Stimulated activated CD4-positive, alpha-beta T cell treated with anti-CD3 and anti-CD28 coated beads, Interleukin-4, amount 100 ng/mL, for 4 hours (primary cell): ENCODE results near the gene THEM4.

Source experiments
- DNase-seq, 2 experiments: peaks; one replicate each; pipeline ENCODE4 v3.0.0-alpha.2; 2020

THEM4 gene

DNA sequence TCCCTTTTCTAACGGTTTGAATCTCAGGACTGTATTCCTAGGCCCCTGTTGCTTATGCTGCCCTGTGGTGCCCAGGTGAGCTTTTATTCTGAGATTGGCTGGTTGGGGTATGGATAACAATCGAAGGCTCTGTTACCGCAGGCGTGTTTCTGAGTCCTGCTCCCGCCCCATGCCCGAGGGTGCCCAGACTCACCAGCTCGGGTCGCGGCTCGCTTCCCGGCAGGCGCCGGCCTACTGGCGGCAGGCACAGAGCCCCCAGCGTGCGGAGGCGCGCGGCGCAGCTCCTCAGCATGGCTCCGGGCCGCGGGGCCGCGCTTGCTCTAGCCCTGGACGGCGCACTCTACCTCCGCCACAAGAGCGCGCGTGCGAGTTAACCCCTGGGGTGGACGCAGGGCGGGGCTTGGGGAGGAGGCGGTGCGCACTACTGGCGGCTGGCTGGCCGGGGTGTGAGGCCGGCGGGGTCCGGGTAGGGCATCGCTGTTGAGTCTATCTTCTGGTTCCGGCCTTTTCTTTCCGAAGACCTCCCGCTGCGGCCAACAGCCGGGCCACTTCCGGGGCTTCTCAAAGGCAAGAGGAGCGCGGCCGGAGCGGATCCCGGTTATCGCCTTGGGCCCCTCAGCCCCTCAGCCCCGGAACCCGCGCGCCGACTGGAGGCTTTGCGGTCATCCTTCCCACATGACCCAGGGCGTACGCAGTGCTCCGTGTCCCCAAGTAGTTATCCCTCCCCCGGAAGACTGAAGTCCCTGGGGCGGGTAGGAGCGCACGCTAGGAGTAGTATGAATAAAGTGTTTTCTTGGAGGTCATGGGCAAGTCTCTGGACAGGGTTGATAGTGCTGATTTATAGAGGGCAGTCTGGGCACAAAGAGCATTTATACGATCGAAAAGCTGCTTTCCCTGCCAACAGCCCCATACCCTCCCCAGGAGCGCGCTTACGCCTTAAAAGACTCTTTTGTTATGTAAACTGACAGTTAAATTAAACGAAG, at the start of gene THEM4:
Gene THEM4 (minus strand): TSS at position 345 of the 983 bp plus-strand sequence. CDS start 53 bp downstream, at position 292.
- peak; percentile 89 to 96 for DNase-seq

GRCh38 chr1:151958959-151959358, 49.6 kb upstream of the THEM4 start:
- no peak for DNase-seq

DNA sequence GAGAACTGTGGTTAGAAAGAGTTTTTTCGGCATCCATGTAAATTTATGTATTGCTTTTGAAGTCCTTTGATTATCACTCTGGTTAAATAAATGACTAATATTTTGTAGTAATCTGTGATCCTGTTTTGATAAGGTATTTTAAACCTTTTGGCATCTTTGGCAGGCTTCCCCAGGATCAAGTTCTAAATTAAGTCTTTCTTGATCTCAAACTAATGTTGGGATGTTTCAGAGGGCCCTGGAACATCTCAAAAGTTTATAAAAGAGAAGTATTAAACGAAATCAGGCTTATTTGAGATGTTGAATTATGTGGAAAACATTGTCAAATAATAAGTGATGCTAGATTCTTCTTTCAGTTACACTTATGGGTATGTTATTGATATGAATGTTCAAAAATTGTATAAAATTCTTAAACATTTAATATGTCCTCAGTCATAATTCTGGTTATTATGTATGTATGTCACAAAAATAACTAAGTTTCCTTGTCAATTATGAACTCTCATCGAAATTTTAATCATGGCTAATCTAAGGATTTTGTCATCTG, 47.7 kb upstream of the THEM4 start:
- no peak for DNase-seq

- DNase-seq = no peak
These were observed 44.2 kb upstream of the THEM4 start for GRCh38 chr1:151953409-151954094.

DNA sequence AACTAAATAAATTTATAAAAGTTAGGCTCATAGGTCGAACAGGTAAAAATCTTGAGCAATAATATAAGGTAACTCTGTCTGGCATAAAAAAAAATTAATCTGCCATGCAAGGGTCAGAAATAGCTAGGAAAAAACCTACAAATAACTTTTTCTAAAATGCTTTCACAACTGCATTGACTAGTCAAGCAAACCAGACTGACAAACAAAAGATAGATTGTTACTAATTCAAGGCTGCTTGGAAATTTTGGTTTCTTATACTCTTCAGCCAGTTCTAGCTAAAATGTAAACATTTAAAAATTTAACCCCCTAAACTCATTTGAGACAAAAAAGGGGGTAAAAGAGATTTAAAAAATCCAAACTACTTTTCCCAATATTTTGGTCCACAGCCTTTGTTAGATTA, 43.5 kb upstream of the THEM4 start:
- no peak for DNase-seq

- no peak for DNase-seq
These were observed 40.3 kb upstream of the THEM4 start for GRCh38 chr1:151949371-151950193.

DNA sequence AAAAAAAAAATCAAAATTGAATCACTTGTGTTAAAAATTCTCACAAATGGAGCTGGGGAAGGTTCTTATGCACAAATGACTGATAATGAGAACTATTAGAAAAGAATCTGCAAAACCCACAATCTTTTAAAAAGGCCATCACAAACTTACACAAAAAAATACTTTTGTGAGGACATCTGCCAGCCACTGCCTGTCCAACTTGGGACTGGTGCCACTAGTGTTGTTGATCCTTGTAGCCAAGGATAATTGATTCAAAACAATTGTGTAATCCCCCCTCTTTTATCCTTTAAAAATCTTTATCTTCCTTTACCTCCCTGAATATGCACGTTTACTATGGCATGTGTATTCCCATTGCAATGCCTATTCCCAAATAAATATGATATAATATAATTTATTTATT, 39.2 kb upstream of the THEM4 start:
- DNase-seq = no peak

DNA sequence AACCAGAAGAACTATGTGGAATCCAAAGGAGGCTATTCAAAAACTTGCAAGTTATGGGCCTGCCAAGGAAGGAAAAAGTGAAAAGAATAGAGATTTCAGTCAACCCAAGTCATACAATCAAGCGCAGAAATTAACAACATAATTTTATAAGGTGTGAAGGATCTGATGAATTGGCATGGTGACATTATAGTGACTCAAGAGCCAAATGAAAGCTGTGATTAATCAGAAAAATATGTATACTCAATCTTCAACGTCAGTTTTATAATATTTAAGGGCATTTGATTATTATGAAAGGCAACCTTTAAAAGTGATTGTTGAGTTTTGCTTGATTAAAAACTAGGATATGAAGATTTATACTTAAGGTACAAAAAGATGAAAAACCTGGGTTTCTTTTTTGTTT, 37.8 kb upstream of the THEM4 start:
- DNase-seq = no peak

- DNase-seq = peak; percentile 37 to 80
These were observed 36.7 kb upstream of the THEM4 start for GRCh38 chr1:151945725-151946722.

DNA sequence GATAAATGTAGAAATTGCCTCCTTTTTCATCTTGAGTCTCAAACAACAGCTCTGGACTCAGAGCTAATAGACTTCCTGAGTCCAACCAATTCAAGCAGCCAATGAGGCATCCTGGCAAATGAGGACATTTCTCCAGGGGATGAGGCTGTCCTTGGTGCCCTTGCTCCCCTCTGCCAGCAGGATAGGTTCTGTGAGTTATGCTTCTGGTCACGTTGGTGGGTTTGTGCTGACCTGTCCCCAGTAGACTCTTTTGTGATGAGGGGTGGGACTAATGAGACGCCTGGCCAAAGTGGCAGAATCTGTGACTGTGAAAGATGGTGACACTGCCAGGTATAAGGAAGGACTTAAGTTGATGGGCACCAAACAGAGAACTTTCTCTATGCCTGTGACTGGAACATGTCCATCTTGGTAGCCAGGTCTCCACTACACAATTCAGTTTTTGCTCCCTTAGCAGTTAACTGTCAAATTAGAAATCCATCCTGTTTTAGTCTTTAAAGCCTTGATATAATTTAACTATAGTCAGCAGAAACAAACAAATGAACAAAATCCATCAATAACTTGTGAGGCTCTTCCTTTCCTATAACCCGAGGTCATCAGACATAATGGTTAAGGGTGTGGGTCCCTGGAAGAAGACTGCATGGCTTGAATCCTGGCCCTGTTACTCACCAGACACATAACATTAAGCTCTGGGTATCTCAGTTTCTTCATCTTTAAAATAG, 35.7 kb upstream of the THEM4 start:
- no peak for DNase-seq

DNA sequence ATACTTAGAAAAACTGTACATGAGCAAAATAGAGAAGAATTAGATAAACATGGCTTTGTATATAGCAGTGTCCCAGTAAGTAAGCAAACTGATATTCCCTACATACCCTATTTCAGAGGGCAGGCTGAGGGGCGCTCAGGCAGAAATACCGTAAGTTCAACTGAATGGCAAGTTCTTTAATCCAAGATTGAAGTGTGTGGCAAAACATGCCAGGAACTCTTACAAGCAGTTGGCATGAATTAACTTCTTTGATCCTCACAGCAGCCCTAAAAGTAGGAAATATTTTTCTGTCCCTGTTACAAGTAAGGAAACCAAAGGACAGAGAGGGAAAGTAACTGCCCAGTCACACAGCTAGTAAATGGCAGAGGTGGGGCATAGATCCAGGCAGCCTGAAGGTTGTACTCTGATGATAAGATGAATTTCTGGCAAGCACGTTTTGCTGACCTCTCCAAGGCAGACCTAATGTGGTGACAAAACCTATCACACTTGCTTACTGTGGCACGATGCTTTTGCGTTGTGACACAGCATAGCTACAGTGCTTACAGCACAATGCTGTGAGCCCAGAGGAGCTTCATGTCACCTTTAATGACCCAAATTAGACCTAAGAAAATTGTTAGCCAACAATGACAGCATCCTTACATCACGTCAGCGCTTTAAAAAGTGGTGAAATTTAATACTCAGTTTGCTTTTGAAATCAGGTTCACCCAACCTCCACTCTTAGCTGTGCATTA, 35.0 kb upstream of the THEM4 start:
- no peak for DNase-seq

- no peak for DNase-seq
These were observed 34.3 kb upstream of the THEM4 start for GRCh38 chr1:151943591-151943990.

GRCh38 chr1:151942882-151943281, 33.6 kb upstream of the THEM4 start:
- no peak for DNase-seq

DNA sequence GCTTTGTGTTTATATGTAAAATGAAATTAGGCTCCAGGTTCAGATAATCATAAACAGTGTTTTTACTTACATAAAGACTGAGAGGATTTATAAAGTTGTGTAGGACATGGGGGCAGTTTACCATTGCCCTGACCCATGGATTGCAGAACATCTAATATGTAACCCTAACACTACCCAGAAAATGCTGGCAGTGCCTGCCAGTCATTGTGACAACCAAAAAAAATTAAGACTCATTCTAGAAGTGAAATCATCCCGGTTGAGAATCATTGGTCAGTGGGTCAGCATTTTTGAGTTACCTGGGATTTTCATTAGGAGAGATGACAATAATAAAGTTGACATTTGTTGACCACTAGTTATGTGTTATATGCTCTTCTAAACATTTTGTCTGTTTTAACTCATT, 31.2 kb upstream of the THEM4 start:
- DNase-seq = no peak

DNA sequence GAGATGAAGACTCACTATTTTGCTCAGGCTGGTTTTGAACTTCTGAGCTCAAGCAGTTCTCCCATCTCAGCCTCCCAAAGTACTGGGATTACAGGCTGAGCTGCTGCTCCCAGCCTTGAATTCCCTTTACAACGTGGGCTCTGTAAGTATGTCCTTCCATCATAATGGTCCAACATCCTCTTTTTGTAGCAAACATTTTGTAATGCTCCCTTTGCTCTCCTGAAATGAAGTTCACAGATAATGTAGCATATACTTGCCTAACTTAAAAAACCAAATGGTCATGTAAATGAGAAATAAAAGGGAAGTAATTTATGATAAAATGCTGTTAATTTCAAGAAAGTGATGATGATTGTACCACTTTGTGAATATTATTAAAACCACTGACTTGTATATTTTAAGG, 30.5 kb upstream of the THEM4 start:
- no peak for DNase-seq

- no peak for DNase-seq
These were observed 29.8 kb upstream of the THEM4 start for GRCh38 chr1:151939141-151939540.

GRCh38 chr1:151936653-151937052, 27.3 kb upstream of the THEM4 start:
- no peak for DNase-seq

- no peak for DNase-seq
These were observed 26.7 kb upstream of the THEM4 start for GRCh38 chr1:151935894-151936602.

DNA sequence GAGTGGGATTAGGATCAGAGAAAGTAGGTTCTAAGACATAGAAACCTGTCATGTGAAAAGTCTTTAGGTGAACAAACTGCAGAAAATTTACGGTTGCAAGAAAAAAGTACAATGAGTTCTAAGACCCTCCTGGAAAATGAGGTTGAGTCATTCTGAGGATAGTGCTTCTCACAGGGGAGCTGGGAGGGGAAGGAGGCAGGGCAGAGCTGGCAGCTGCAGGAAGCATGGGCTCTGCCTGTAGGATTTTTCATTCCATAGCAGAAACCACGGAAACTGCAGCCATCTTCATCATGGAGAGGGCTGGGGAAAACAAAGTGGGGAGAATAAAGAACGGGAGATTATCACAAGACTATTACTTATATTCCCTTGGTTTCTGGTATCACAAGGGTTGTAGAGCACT, 25.8 kb upstream of the THEM4 start:
- no peak for DNase-seq
